Hepatocyte (in vitro differentiated cells): ENCODE measurements around the gene NR2C1.

Source experiments
- CTCF ChIP-seq: fragments of 200-600 bp; sonication (generic); IDR thresholded peaks from 2 replicates; pipeline ENCODE4 v1.5.1; 2016; ENCODE audit warnings: antibody characterized with exemption, mild to moderate bottlenecking; ENCODE audit not compliant: poor library complexity
- EZH2 ChIP-seq: fragments of 200-600 bp; sonication (generic); IDR thresholded peaks from 2 replicates; pipeline ENCODE4 v1.6.1; 2016; ENCODE audit warnings: antibody characterized with exemption, mild to moderate bottlenecking, borderline replicate concordance
- EZH2phosphoT487 ChIP-seq: fragments of 200-600 bp; sonication (generic); IDR thresholded peaks from one replicate; pipeline ENCODE4 v1.6.1; 2018; ENCODE audit warnings: antibody characterized with exemption, mild to moderate bottlenecking, low read depth, moderate library complexity; ENCODE audit not compliant: unreplicated experiment, severe bottlenecking

- TF ChIP-seq CTCF (no peak), EZH2 (no peak), EZH2phosphoT487 (no peak)
These were observed 33.9 kb upstream of the NR2C1 start for GRCh38 chr12:95107362-95107761.
